HG03095 (cell line): Measurements from ENCODE around the gene KSR1.

Experiments
- ATAC-seq: cut with Tn5 transposase; IDR thresholded peaks from one replicate; pipeline ENCODE4 v1.9.1; 2021; ENCODE audit warnings: moderate library complexity; ENCODE audit not compliant: unreplicated experiment

The KSR1 gene

GRCh38 chr17:27603421-27603770 lies 147.1 kb downstream of the KSR1 start:
- no peak for ATAC-seq

DNA sequence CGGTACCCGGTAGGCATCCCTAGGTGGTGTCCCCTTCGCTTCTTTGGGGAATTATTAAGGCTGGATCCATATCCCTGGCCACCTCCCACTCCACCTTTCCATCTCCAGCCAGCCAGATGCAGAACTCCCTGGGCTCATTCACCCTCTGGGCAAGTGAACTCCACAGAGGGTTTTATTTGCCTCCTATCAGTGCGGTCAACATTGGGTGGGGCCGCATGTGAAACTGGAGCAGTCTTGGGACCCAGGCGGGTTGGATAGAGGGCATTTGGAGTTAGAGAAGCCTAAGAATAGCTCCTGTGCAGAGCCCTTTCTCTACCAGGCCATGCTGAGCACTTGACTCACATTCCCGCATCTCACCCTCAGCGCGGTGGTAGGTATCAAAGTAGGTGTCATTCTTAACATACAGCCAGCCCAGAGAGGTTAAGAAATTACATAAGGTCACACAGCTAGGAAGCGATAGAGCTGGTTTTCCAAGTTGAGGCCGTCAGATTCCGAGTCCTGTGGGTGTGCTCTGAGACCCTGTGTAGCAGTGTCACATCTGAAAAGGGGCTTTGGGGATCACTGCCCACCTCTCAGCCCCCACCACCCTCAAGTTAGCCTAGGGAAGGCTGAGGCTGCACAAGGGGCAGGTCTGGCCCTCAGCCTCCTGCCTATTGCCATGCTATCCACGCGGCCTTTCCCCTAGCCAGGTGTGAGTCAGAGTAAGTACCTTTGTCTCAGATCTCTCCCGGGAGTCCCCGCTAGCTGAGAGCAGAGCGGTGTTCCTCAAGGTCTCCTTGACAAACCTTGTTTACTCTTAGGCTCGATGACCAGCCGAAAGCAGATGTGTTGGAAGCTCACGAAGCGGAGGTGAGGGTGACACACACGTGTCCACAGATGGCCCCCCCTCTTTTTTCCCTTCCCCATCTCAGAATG lies 147.9 kb downstream of the KSR1 start:
- ATAC-seq, result no peak

- ATAC-seq, result no peak
These were observed 149.2 kb downstream of the KSR1 start for GRCh38 chr17:27605409-27605808.

GRCh38 chr17:27607521-27608091 lies 151.4 kb downstream of the KSR1 start:
- no peak for ATAC-seq

GRCh38 chr17:27608328-27609230 lies 152.3 kb downstream of the KSR1 start:
- ATAC-seq, result no peak

- no peak for ATAC-seq
These were observed 153.5 kb downstream of the KSR1 start for GRCh38 chr17:27609611-27610303.

GRCh38 chr17:27610304-27610677 lies 154.0 kb downstream of the KSR1 start:
- ATAC-seq, result no peak

DNA sequence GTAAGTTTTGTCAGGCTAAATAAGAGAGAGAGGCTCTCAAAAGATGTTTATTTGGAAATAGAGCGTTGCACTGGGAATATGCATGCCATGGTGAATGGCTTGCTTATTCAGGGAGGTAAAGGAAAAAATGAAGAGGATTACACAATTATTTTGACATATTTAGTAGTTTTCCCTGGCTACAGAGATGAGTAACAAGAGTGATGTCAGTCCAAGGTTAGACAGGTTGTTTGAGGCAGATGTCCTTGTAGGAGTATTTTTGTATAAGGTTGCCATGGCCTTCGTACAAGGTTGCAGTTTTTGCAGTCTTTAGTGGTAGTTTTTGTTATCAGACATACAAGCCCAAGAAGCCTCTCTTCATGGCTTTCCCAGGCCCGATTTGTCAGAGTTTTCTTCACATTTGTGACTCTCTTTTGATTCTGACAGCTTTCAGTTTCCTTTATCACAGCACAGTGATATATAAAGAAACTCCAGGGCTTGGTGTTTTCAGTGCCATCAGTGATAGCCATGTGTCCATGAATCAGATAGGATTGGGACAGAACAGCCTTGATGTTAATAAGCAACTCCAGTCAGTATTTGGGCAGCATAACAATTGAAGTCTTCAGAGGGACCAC lies 156.0 kb downstream of the KSR1 start:
- ATAC-seq, result no peak

DNA sequence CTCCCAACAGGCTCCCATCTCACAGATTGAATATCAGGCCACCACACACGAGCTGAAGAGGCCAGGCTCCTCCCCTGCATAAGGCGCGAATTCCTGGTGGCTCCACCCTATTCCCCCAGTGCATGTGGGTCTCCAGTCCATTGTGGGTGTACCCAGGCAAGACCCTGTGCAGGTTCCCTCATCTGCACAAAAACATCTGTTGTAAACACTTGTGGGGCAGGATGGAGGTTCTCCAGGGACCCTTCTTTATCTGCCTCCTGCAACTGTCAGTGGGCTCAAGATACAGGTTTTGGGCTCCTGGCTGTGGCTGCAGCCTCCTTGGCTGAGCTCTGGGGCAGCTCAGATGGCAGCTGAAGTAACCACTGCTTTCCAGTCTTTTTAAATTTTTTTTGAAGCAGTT lies 157.2 kb downstream of the KSR1 start:
- ATAC-seq, result no peak

GRCh38 chr17:27615121-27615520 lies 158.9 kb downstream of the KSR1 start:
- ATAC-seq, result no peak

- no peak for ATAC-seq
These were observed 160.2 kb downstream of the KSR1 start for GRCh38 chr17:27616414-27616813.

- no peak for ATAC-seq
These were observed 162.2 kb downstream of the KSR1 start for GRCh38 chr17:27618417-27618816.

GRCh38 chr17:27620721-27621120 lies 164.5 kb downstream of the KSR1 start:
- ATAC-seq, result no peak

- no peak for ATAC-seq
These were observed 165.3 kb downstream of the KSR1 start for GRCh38 chr17:27621536-27621935.

GRCh38 chr17:27621942-27622559 lies 165.8 kb downstream of the KSR1 start:
- no peak for ATAC-seq

DNA sequence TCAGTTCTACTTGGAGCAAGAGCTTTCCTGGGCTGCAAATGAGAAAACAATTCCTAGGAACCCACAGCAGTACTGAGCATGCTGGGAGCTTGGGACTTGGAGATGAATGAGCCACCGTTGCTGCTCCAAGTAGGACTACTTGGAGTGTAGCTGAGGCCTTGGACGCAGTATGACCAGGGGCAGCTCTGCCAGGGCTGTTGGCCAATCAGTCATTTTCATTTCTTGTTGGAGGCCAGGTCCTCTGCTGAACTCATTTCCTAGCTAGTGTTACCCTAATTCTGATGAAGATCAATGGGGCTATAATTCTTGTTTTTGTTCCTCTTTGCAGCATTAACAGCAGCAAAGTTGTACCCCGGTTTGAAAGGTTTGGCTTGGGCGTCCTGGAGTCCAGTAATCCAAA lies 166.7 kb downstream of the KSR1 start:
- no peak for ATAC-seq

GRCh38 chr17:27623614-27624013 lies 167.4 kb downstream of the KSR1 start:
- no peak for ATAC-seq

GRCh38 chr17:27624539-27624938 lies 168.3 kb downstream of the KSR1 start:
- ATAC-seq, result no peak

GRCh38 chr17:27625856-27626255 lies 169.6 kb downstream of the KSR1 start:
- ATAC-seq, result no peak

GRCh38 chr17:27627514-27627913 lies 171.3 kb downstream of the KSR1 start:
- ATAC-seq, result no peak
